Parathyroid adenoma (tissue), 2 donors: ENCODE measurements around the gene ZNF775.
A peak's percentile ranks its signal among the peaks of the same experiment; 100 is the strongest.

Experiments used
- H2AFZ ChIP-seq: fragments of 300-600 bp; sonication (generic); one replicate; pipeline ENCODE4 v1.7.0; 2017; ENCODE audit warnings: antibody characterized with exemption, mild to moderate bottlenecking
- H3K27ac ChIP-seq: fragments of 300-600 bp; sonication (generic); one replicate; pipeline ENCODE4 v1.7.0; 2017
- H3K27me3 ChIP-seq: fragments of 300-600 bp; sonication (generic); one replicate; pipeline ENCODE4 v1.7.0; 2017; ENCODE audit warnings: low read length; ENCODE audit not compliant: control insufficient read depth, insufficient read depth
- H3K36me3 ChIP-seq: fragments of 300-600 bp; sonication (generic); one replicate; pipeline ENCODE4 v1.7.0; 2017; ENCODE audit warnings: low read length; ENCODE audit not compliant: control insufficient read depth, insufficient read depth
- H3K4me1 ChIP-seq: fragments of 300-600 bp; sonication (generic); one replicate; pipeline ENCODE4 v1.7.0; 2017; ENCODE audit warnings: control low read depth
- H3K4me2 ChIP-seq: fragments of 300-600 bp; sonication (generic); one replicate; pipeline ENCODE4 v1.7.0; 2017; ENCODE audit warnings: low read length
- H3K4me3 ChIP-seq: fragments of 300-600 bp; sonication (generic); one replicate; pipeline ENCODE4 v1.7.0; 2017; ENCODE audit warnings: low read depth, low read length
- H3K79me2 ChIP-seq: fragments of 300-600 bp; sonication (generic); one replicate; pipeline ENCODE4 v1.7.0; 2017; ENCODE audit warnings: control low read depth
- H3K9ac ChIP-seq: fragments of 300-600 bp; sonication (generic); one replicate; pipeline ENCODE4 v1.7.0; 2017; ENCODE audit warnings: mild to moderate bottlenecking
- H3K9me3 ChIP-seq: fragments of 300-600 bp; sonication (generic); one replicate; pipeline ENCODE4 v1.7.0; 2017; ENCODE audit warnings: low read length; ENCODE audit not compliant: control insufficient read depth
- TF ChIP-seq, protein P1 (sequence below): fragments of 300-600 bp; sonication (generic); IDR thresholded peaks from one replicate; pipeline ENCODE4 v1.7.0; 2017; ENCODE audit warnings: antibody characterized with exemption, mild to moderate bottlenecking
- donor health status: primary hyperparathyroidism.

The ZNF775 gene

GRCh38 chr7:150365673-150366398 lies 13.3 kb upstream of the ZNF775 start:
- TF ChIP-seq, protein P1, sequence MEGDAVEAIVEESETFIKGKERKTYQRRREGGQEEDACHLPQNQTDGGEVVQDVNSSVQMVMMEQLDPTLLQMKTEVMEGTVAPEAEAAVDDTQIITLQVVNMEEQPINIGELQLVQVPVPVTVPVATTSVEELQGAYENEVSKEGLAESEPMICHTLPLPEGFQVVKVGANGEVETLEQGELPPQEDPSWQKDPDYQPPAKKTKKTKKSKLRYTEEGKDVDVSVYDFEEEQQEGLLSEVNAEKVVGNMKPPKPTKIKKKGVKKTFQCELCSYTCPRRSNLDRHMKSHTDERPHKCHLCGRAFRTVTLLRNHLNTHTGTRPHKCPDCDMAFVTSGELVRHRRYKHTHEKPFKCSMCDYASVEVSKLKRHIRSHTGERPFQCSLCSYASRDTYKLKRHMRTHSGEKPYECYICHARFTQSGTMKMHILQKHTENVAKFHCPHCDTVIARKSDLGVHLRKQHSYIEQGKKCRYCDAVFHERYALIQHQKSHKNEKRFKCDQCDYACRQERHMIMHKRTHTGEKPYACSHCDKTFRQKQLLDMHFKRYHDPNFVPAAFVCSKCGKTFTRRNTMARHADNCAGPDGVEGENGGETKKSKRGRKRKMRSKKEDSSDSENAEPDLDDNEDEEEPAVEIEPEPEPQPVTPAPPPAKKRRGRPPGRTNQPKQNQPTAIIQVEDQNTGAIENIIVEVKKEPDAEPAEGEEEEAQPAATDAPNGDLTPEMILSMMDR, result no peak
- Histone ChIP-seq H3K9ac (no peak overlapping the region), H3K79me2 (peaks cover 7% of the 10 kb centered on the region)

GRCh38 chr7:150367677-150368095 lies 11.4 kb upstream of the ZNF775 start:
- Histone ChIP-seq H3K79me2 (peaks cover 21% of the 10 kb centered on the region), H3K36me3 (no peaks in the 10 kb centered on the region), H3K4me2 (peak overlapping the region; percentile 86), H3K9me3 (no peaks in the 10 kb centered on the region), H3K27ac (peak overlapping the region; percentile 90), H3K4me1 (peaks cover 12% of the 10 kb centered on the region), H3K9ac (peak overlapping the region; percentile 94), H3K4me3 (peak overlapping the region; percentile 88), H3K27me3 (no peaks in the 10 kb centered on the region), H2AFZ (peak overlapping the region; percentile 100)
- TF ChIP-seq, protein P1, result no peak

More at GRCh38 chr7:150365673-150366398, 13.3 kb upstream of the ZNF775 start:
- no peak overlapping the region for H2AFZ ChIP-seq
- no peak overlapping the region for H3K27ac ChIP-seq
- no peaks in the 10 kb centered on the region for H3K27me3 ChIP-seq
- H3K4me2 ChIP-seq, result peak overlapping the region; percentile 9
- no peaks in the 10 kb centered on the region for H3K9me3 ChIP-seq
- no peak overlapping the region for H3K4me3 ChIP-seq
- H3K4me1 ChIP-seq, result peaks cover 12% of the 10 kb centered on the region
- no peaks in the 10 kb centered on the region for H3K36me3 ChIP-seq

- peaks cover 23% of the 10 kb centered on the region for H3K79me2 ChIP-seq
These were observed 10.8 kb upstream of the ZNF775 start, which contains the start of gene REPIN1 for GRCh38 chr7:150368096-150368883. TSS of gene REPIN1 (plus strand) at chr7:150368822. CDS start at chr7:150369712, 890 bp downstream.

GRCh38 chr7:150368884-150369747 lies 10.0 kb upstream of the ZNF775 start:
- H3K36me3 ChIP-seq, result no peaks in the 10 kb centered on the region

More at GRCh38 chr7:150368096-150368883, 10.8 kb upstream of the ZNF775 start, which contains the start of gene REPIN1:
- peak within 1 kb of the TSS; percentile 90 for H3K27ac ChIP-seq
- H2AFZ ChIP-seq, result peak within 1 kb of the TSS; percentile 100
- no peaks in the 10 kb centered on the region for H3K27me3 ChIP-seq
- H3K4me2 ChIP-seq, result peak within 1 kb of the TSS; percentile 88
- no peaks in the 10 kb centered on the region for H3K9me3 ChIP-seq
- peak within 1 kb of the TSS; percentile 94 for H3K9ac ChIP-seq
- no peaks in the 10 kb centered on the region for H3K36me3 ChIP-seq
- peaks cover 14% of the 10 kb centered on the region for H3K4me1 ChIP-seq
- TF ChIP-seq, protein P1, result no peak
- peak within 1 kb of the TSS; percentile 88 for H3K4me3 ChIP-seq

More at GRCh38 chr7:150368884-150369747, 10.0 kb upstream of the ZNF775 start:
- Histone ChIP-seq H3K27ac (peak overlapping the region; percentile 90), H3K27me3 (no peaks in the 10 kb centered on the region), H3K79me2 (peaks cover 23% of the 10 kb centered on the region), H3K4me2 (peak overlapping the region; percentile 88), H3K9me3 (no peaks in the 10 kb centered on the region), H3K4me3 (peak overlapping the region; percentile 88), H2AFZ (peak overlapping the region; percentile 87), H3K4me1 (peaks cover 15% of the 10 kb centered on the region), H3K9ac (peak overlapping the region; percentile 83)
- TF ChIP-seq, protein P1, result no peak
